B cell (primary cell): ENCODE results near the gene DSTYK. TPM values are rescaled to one million over a fixed set of nuclear protein-coding genes. Genes with fewer than 3 reads are reported as not detected.

Experiments
- ATAC-seq: fragments of 200-7000 bp; cut with Tn5 transposase; one replicate; pipeline ENCODE4 v1.10.0; 2021; ENCODE audit warnings: low read depth, mild to moderate bottlenecking, moderate number of reproducible peaks, moderate library complexity
- CTCF ChIA-PET: fragments of 350-600 bp; sonication (Branson Sonifier 250); formaldehyde crosslinking; loops from one replicate; lab custom pipeline; 2021; ENCODE audit warnings: antibody characterized with exemption, inconsistent platforms; lab: Charles Lee
- POLR2A ChIA-PET: fragments of 350-600 bp; sonication (Branson Sonifier 250); formaldehyde crosslinking; loops from one replicate; lab custom pipeline; 2021; ENCODE audit warnings: antibody characterized with exemption; lab: Charles Lee
- DNase-seq: peaks from one replicate; pipeline ENCODE4 v3.0.0; 2013
- H2AFZ ChIP-seq: 2 replicates; pipeline ENCODE4 v1.6.1; 2012; ENCODE audit warnings: mild to moderate bottlenecking, low read depth, low read length; ENCODE audit not compliant: insufficient read depth, poor library complexity, severe bottlenecking
- H3K27ac ChIP-seq, 2 donors: 1 replicate in 1 of 2; 2 replicates in 1 of 2; pipeline ENCODE4 v1.5.1; 2012 to 2013; ENCODE audit warnings: low read length in 2 of 2, mild to moderate bottlenecking in 2 of 2, moderate library complexity in 1 of 2
- H3K27me3 ChIP-seq, 4 experiments: fragments of 200-600 bp in 1 of 4; sonication (generic) in 1 of 4; replicated peaks in 1 of 4; 1 replicate in 2 of 4; 2 replicates in 2 of 4; pipeline versions ENCODE4 v1.6.1 to v1.7.0; 2013 to 2016; ENCODE audit warnings: low read length in 3 of 4, mild to moderate bottlenecking in 2 of 4, mixed read lengths in 1 of 4, moderate library complexity in 1 of 4; ENCODE audit not compliant: insufficient read depth in 4 of 4, control insufficient read depth in 3 of 4; ENCODE audit errors: control extremely low read depth in 1 of 4
- H3K36me3 ChIP-seq, 2 experiments: replicated peaks in 1 of 2; 1 replicate in 1 of 2; 2 replicates in 1 of 2; pipeline versions ENCODE4 v1.6.1 to v1.7.1; 2013; ENCODE audit warnings: low read length in 1 of 2; ENCODE audit not compliant: insufficient read depth in 2 of 2, control insufficient read depth in 1 of 2; ENCODE audit errors: control extremely low read depth in 1 of 2, extremely low read depth in 1 of 2
- H3K4me1 ChIP-seq, 2 donors: fragments of 200-600 bp in 1 of 2; sonication (generic) in 1 of 2; 1 replicate in 1 of 2; 2 replicates in 1 of 2; pipeline versions ENCODE4 v1.5.1 to v1.6.1; 2013 to 2017; ENCODE audit warnings: low read length in 2 of 2; ENCODE audit not compliant: control insufficient read depth in 2 of 2, insufficient read depth in 2 of 2
- H3K4me2 ChIP-seq: replicated peaks from 2 replicates; pipeline ENCODE3; 2012; ENCODE audit warnings: mild to moderate bottlenecking, low read depth, low read length; ENCODE audit not compliant: poor library complexity, severe bottlenecking
- H3K4me3 ChIP-seq, 5 experiments: fragments of 200-600 bp in 1 of 5; sonication (generic) in 1 of 5; 1 replicate in 3 of 5; 2 replicates in 2 of 5; pipeline versions ENCODE4 v1.5.1 to v1.7.0; 2011 to 2016; ENCODE audit warnings: low read length in 4 of 5, mild to moderate bottlenecking in 4 of 5, low read depth in 2 of 5, control low read depth in 1 of 5, moderate library complexity in 1 of 5; ENCODE audit not compliant: insufficient read depth in 1 of 5; ENCODE audit errors: control extremely low read depth in 1 of 5, extremely low read depth in 1 of 5
- H3K79me2 ChIP-seq: fragments of 200-600 bp; sonication (generic); one replicate; pipeline ENCODE4 v1.6.0; 2016; ENCODE audit warnings: low read length; ENCODE audit not compliant: control insufficient read depth, insufficient read depth
- H3K9ac ChIP-seq: fragments of 200-600 bp; sonication (generic); 2 replicates; pipeline ENCODE4 v1.6.1; 2017; ENCODE audit warnings: mild to moderate bottlenecking, low read length, moderate library complexity
- H3K9me3 ChIP-seq, 3 donors: one replicate each; pipeline versions ENCODE4 v1.6.1 to v1.7.1; 2013; ENCODE audit warnings: low read length in 2 of 3; ENCODE audit not compliant: control insufficient read depth in 2 of 3, insufficient read depth in 1 of 3; ENCODE audit errors: control extremely low read depth in 1 of 3
- H4K20me1 ChIP-seq: 2 replicates; pipeline ENCODE4 v1.6.0; 2012; ENCODE audit warnings: mild to moderate bottlenecking, low read length; ENCODE audit not compliant: insufficient read depth, control insufficient read depth, poor library complexity, severe bottlenecking
- H3K27ac Mint-ChIP-seq: one replicate; pipeline ENCODE4 v1.8.0; 2021; ENCODE audit warnings: mixed read lengths
- H3K27me3 Mint-ChIP-seq: one replicate; pipeline ENCODE4 v1.8.0; 2021; ENCODE audit warnings: mixed read lengths
- H3K4me1 Mint-ChIP-seq: one replicate; pipeline ENCODE4 v1.8.0; 2021; ENCODE audit warnings: mixed read lengths
- H3K4me3 Mint-ChIP-seq: one replicate; pipeline ENCODE4 v1.8.0; 2021; ENCODE audit warnings: mixed read lengths
- H3K9me3 Mint-ChIP-seq: one replicate; pipeline ENCODE4 v1.8.0; 2022; ENCODE audit warnings: mixed read lengths; ENCODE audit not compliant: insufficient read depth
- CTCF ChIP-seq: fragments of 200-600 bp; IDR thresholded peaks from one replicate; pipeline ENCODE4 v1.8.0; 2022; ENCODE audit warnings: antibody characterized with exemption, mild to moderate bottlenecking
- EZH2 ChIP-seq: IDR thresholded peaks from 2 replicates; pipeline ENCODE4 v1.6.1; 2012; ENCODE audit warnings: borderline replicate concordance, low read depth, mild to moderate bottlenecking, moderate library complexity, low read length; ENCODE audit not compliant: insufficient read depth, poor library complexity, severe bottlenecking
- WGBS: methylation state at CpG from one replicate; pipeline ENCODE4 v1.1.5; 2013; ENCODE audit warnings: missing lambda C conversion rate; ENCODE audit not compliant: insufficient coverage; 5-methylcytosine and 5-hydroxymethylcytosine counted together
- intact Hi-C: fragments of 100-400 bp; cut with micrococcal nuclease; formaldehyde crosslinking; loops from one replicate; pipeline ENCODE4 v1.10.0; 2022
- polyA plus RNA-seq: library from polyadenylated mRNA; depleted of rRNA; stranded (reverse); fragments of >200 nt; gene quantifications from 2 replicates; pipeline ENCODE4 v1.2.3, GENCODE V29; 2012
- total RNA-seq, 2 donors: library from RNA; stranded (reverse); fragments of 120-200 nt in 1 of 2; gene quantifications; 1 replicate in 1 of 2; 2 replicates in 1 of 2; pipeline versions ENCODE4 v1.2.3 to v1.2.4, GENCODE V29; 2013 to 2022

Gene DSTYK
- total and polyA plus RNA-seq, 2 donors (not counting 1 experiment from before 2014, with no cell fraction given), result 3.6 to 15.7 TPM

DNA sequence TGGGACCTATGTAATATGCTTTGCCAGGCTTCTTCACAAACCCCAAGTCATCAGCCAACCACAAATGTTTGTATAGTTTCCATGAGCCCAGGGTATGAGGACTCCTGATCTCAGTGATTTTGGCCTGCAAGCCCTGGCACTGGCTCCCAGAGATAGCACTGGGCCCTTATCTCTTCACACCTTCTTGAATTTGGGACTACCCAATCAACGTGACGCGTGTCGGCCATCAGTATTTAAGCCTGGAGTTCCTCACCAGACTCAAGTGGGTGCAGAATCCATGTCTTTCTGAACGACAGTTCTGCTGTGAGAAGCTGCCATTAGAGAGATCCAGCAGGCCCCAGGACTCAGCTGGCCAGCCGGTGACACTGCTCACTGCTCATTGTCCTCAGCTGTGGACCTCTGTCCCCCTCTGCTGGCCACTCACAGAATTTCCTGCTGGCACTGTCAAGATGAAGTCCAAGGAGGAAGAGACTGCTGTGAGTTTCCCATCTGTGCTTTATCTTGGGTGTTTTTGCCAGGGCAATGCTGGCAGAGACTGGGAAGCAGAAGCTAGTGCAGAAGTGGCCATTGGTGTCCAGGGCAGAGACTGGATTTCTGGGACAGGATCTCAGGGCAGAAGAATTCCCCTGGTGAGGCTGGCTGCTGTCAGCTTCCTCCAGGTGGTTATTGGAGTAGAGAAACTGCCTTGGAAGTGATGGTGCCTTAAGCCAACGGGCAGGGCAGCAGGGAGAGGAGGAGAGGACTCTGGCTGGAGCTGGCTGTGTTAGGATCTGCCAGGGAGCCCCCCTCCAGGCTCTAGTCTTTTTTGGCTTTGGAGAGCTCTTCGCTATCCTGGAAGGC lies 44.7 kb upstream of the DSTYK start:
- no peak overlapping the region for H3K4me3 Mint-ChIP-seq
- POLR2A ChIA-PET, result interaction anchor here (0.6 to 0.8 kb wide), 3 partner anchors 27 to 423 kb away, joined by 3 to 6 read pairs (median 5); no protein-coding TSS in a partner anchor
- CTCF ChIA-PET, result interaction anchor here (0.6 to 7.8 kb wide), 59 partner anchors 9 to 1704 kb away, joined by 3 to 135 read pairs (median 4); partner anchors contain the start of genes DSTYK and TMCC2
- TF ChIP-seq CTCF (peak; percentile 93), EZH2 (no peak)
- Histone ChIP-seq H3K4me3 (no peak overlapping the region), H3K79me2 (no peaks in the 10 kb centered on the region), H3K36me3 (no peaks in the 10 kb centered on the region), H3K4me2 (no peak overlapping the region), H4K20me1 (no peaks in the 10 kb centered on the region), H3K27ac (no peak overlapping the region), H3K9ac (no peak overlapping the region), H3K4me1 (peaks cover 0 to 4% of the 10 kb centered on the region in 2 donors), H3K27me3 (peaks cover 0 to 6% (median 0%) of the 10 kb centered on the region in 4 experiments), H2AFZ (no peak overlapping the region), H3K9me3 (peaks cover 0 to 3% (median 0%) of the 10 kb centered on the region in 3 donors)
- DNase-seq (peak; percentile 85), ATAC-seq (peak; percentile 97)
- intact Hi-C loops, result loop anchor here (1.0 to 5.0 kb wide), 4 partner anchors 27 to 134 kb away; partner anchors contain the start of genes DSTYK and RBBP5
- H3K4me1 Mint-ChIP-seq, result no peaks in the 10 kb centered on the region
- H3K27me3 Mint-ChIP-seq, result no peaks in the 10 kb centered on the region
- no peaks in the 10 kb centered on the region for H3K9me3 Mint-ChIP-seq
- 53% methylated on average over 8 of the region's 8 CpGs for WGBS
- H3K27ac Mint-ChIP-seq, result no peak overlapping the region

- no peaks in the 10 kb centered on the region for H3K36me3 ChIP-seq
- no peak for TF ChIP-seq EZH2
- DNase-seq, result no peak
- no peaks in the 10 kb centered on the region for H3K27me3 Mint-ChIP-seq
- H3K9ac ChIP-seq, result no peak overlapping the region
- no peak overlapping the region for H3K27ac Mint-ChIP-seq
- H2AFZ ChIP-seq, result no peak overlapping the region
- H3K4me2 ChIP-seq, result no peak overlapping the region
- H3K79me2 ChIP-seq, result no peaks in the 10 kb centered on the region
- no peak for ATAC-seq
- H3K27ac ChIP-seq, result no peak overlapping the region
- intact Hi-C loops, result no loop called here
- no peaks in the 10 kb centered on the region for H4K20me1 ChIP-seq
- WGBS, result 94% methylated on average over 4 of the region's 5 CpGs
- H3K4me1 ChIP-seq, result peaks cover 0 to 4% of the 10 kb centered on the region in 2 donors
- H3K9me3 ChIP-seq, result peaks cover 0 to 3% (median 0%) of the 10 kb centered on the region in 3 donors
- no peak overlapping the region for H3K4me3 ChIP-seq
- no peaks in the 10 kb centered on the region for H3K27me3 ChIP-seq
- no peaks in the 10 kb centered on the region for H3K4me1 Mint-ChIP-seq
- ChIA-PET CTCF (interaction anchor here (0.5 to 0.9 kb wide), 3 partner anchors 18 to 275 kb away, joined by 3 to 4 read pairs (median 3); no protein-coding TSS in a partner anchor), POLR2A (no interaction called here)
- H3K9me3 Mint-ChIP-seq, result no peaks in the 10 kb centered on the region
- no peak overlapping the region for H3K4me3 Mint-ChIP-seq
Measured at GRCh38 chr1:205251576-205251975, 40.1 kb upstream of the DSTYK start.
